Stomach (tissue), 4 donors: ENCODE data around the gene ZPLD1.

Experiments used
- POLR2A ChIP-seq, 4 donors: fragments of 450-650 bp; IDR thresholded peaks; one replicate each; pipeline ENCODE4 v1.6.1; 2016; ENCODE audit warnings: antibody characterized with exemption in 4 of 4, control low read depth in 2 of 4, mild to moderate bottlenecking in 1 of 4, moderate library complexity in 1 of 4
- POLR2AphosphoS5 ChIP-seq, 3 donors: sonication (generic); formaldehyde crosslinking; IDR thresholded peaks; one replicate each; pipeline ENCODE4 v1.6.1; 2016; ENCODE audit warnings: antibody characterized with exemption in 3 of 3
- TF ChIP-seq, protein P1 (sequence below), 7 experiments: fragments of 450-650 bp in 4 of 7; fragments of 200-600 bp in 3 of 7; sonication (generic) in 3 of 7; IDR thresholded peaks; one replicate each; pipeline ENCODE4 v1.5.1; 2016 to 2019; ENCODE audit warnings: antibody characterized with exemption in 7 of 7, control low read depth in 2 of 7, mild to moderate bottlenecking in 1 of 7

DNA sequence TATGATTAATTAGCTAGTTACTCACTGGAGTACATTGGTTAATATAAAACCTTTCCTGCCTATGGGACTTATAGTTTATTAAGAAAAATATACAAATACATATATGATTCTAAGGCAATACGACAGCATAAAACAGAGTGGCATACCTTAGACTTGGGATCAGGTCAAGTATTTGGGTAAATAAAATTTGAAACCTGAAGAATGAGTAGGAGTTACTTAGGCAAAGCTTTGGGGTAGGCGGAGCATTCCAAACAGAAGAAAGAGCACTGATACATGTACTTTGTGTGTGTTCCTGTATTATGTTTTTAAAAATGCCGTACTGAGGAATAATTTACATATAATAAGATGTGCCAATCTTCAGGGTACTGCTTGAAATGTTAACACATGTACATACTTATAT, 15.1 kb downstream of the ZPLD1 start:
- TF ChIP-seq POLR2A (IDR thresholded peaks at IDR 0.05) (no peak), POLR2AphosphoS5 (IDR thresholded peaks at IDR 0.05) (no peak)
- TF ChIP-seq, protein P1, sequence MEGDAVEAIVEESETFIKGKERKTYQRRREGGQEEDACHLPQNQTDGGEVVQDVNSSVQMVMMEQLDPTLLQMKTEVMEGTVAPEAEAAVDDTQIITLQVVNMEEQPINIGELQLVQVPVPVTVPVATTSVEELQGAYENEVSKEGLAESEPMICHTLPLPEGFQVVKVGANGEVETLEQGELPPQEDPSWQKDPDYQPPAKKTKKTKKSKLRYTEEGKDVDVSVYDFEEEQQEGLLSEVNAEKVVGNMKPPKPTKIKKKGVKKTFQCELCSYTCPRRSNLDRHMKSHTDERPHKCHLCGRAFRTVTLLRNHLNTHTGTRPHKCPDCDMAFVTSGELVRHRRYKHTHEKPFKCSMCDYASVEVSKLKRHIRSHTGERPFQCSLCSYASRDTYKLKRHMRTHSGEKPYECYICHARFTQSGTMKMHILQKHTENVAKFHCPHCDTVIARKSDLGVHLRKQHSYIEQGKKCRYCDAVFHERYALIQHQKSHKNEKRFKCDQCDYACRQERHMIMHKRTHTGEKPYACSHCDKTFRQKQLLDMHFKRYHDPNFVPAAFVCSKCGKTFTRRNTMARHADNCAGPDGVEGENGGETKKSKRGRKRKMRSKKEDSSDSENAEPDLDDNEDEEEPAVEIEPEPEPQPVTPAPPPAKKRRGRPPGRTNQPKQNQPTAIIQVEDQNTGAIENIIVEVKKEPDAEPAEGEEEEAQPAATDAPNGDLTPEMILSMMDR (IDR thresholded peaks at IDR 0.05) = no peak
